OCI-LY7 (cell line): Measurements from ENCODE around the gene NAV3. TPM values are rescaled to one million over a fixed set of nuclear protein-coding genes. Genes with fewer than 3 reads are reported as not detected.

Experiments
- BruUV-seq: library from RNA; stranded (reverse); fragments of 400-500 nt; replicated peaks from 2 replicates; lab custom pipeline; 2021; lab: Mats Ljungman, UMichigan
- CTCF ChIA-PET: fragments of 300-600 bp; sonication (Branson Sonifier 250); formaldehyde crosslinking; loops from one replicate; lab custom pipeline; 2022; ENCODE audit warnings: antibody characterized with exemption; ENCODE audit not compliant: unreplicated experiment; lab: Charles Lee
- POLR2A ChIA-PET: fragments of 300-600 bp; sonication (Branson Sonifier 250); formaldehyde crosslinking; loops from one replicate; lab custom pipeline; 2022; ENCODE audit warnings: antibody characterized with exemption; lab: Charles Lee
- DNase-seq: peaks from one replicate; pipeline ENCODE4 v3.0.0-alpha.2; 2015; ENCODE audit warnings: low spot score
- H2AFZ ChIP-seq: fragments of 200-600 bp; sonication (generic), shearing (Covaris generic); 2 replicates; pipeline ENCODE4 v1.6.1; 2014; ENCODE audit warnings: mild to moderate bottlenecking, antibody characterized with exemption, low read length, moderate library complexity
- H3K27ac ChIP-seq: fragments of 200-600 bp; sonication (generic); 2 replicates; pipeline ENCODE4 v1.5.1; 2014; ENCODE audit warnings: mixed run types, low read depth, mild to moderate bottlenecking, moderate library complexity, low read length, inconsistent platforms; ENCODE audit not compliant: poor library complexity, severe bottlenecking
- H3K36me3 ChIP-seq: fragments of 200-600 bp; sonication (generic); 2 replicates; pipeline ENCODE4 v1.6.1; 2014; ENCODE audit warnings: mild to moderate bottlenecking, antibody characterized with exemption, low read length, moderate library complexity, mixed read lengths; ENCODE audit not compliant: insufficient read depth
- H3K4me1 ChIP-seq: fragments of 200-600 bp; sonication (generic); 2 replicates; pipeline ENCODE4 v1.5.1; 2014; ENCODE audit warnings: mild to moderate bottlenecking, low read length; ENCODE audit not compliant: insufficient read depth, poor library complexity, severe bottlenecking
- H3K4me2 ChIP-seq: fragments of 200-600 bp; sonication (generic); 2 replicates; pipeline ENCODE4 v1.6.1; 2014; ENCODE audit warnings: mild to moderate bottlenecking, low read length
- H3K4me3 ChIP-seq: fragments of 200-600 bp; sonication (generic); 2 replicates; pipeline ENCODE4 v1.5.1; 2014; ENCODE audit warnings: mild to moderate bottlenecking, low read depth, low read length; ENCODE audit not compliant: poor library complexity, severe bottlenecking
- H3K79me2 ChIP-seq: fragments of 200-600 bp; sonication (generic); 2 replicates; pipeline ENCODE4 v1.6.1; 2016; ENCODE audit warnings: low read depth, mild to moderate bottlenecking, low read length, moderate library complexity, mixed read lengths; ENCODE audit not compliant: insufficient read depth
- H3K9me2 ChIP-seq: fragments of 200-600 bp; sonication (generic); 2 replicates; pipeline ENCODE4 v1.6.1; 2016; ENCODE audit warnings: mild to moderate bottlenecking, low read length, mixed read lengths; ENCODE audit not compliant: insufficient read depth
- H3K9me3 ChIP-seq: fragments of 200-600 bp; sonication (generic); 2 replicates; pipeline ENCODE4 v1.6.1; 2014; ENCODE audit warnings: mild to moderate bottlenecking, mixed run types, low read length, mixed read lengths
- H4K20me1 ChIP-seq: fragments of 200-600 bp; sonication (generic); 2 replicates; pipeline ENCODE4 v1.6.1; 2014; ENCODE audit warnings: mild to moderate bottlenecking, antibody characterized with exemption, low read length, moderate library complexity, mixed read lengths; ENCODE audit not compliant: insufficient read depth
- EZH2phosphoT487 ChIP-seq: fragments of 200-600 bp; sonication (generic); IDR thresholded peaks from 2 replicates; pipeline ENCODE4 v1.6.1; 2018; ENCODE audit warnings: low read depth, borderline replicate concordance, mild to moderate bottlenecking, mixed run types, antibody characterized with exemption, low read length, moderate library complexity, mixed read lengths
- intact Hi-C: fragments of 100-400 bp; cut with micrococcal nuclease; formaldehyde crosslinking; loops from one replicate; pipeline ENCODE4 v1.10.0; 2022; ENCODE audit not compliant: unreplicated experiment
- total RNA-seq, 2 experiments: library from RNA; depleted of rRNA in 1 of 2; stranded (reverse); fragments of >200 nt in 1 of 2; shearing (Covaris generic) in 1 of 2; gene quantifications; 2 replicates each; pipeline ENCODE4 v1.2.3, GENCODE V29; 2014 to 2022
- TF ChIP-seq, protein P1 (sequence below): fragments of 200-600 bp; sonication (generic); conservative IDR thresholded peaks from 2 replicates; pipeline ENCODE4 v1.5.1; 2014; ENCODE audit warnings: mild to moderate bottlenecking, antibody characterized with exemption, low read length, moderate library complexity, mixed read lengths

The NAV3 gene
- total RNA-seq, 2 experiments from 2014 or later = 0.68 to 1.6 TPM

DNA sequence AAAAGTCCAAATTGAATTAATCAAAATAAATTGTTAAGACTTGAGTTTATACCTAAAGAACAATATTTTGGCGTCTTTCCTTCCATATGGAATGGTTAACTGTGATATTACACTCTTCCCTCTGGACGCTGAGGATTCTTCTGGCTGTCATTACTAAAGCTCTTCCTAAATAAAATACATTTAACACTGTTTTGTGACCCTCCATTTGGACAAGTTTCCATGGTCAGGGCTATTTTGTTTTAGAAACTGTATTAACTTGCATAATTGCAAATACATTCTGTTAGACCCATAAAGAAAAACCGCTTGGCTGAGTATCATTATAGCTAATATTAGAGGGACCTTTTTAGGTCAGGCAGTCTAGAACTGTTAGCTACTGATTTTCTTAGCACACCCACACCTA is 87.4 kb downstream of the NAV3 start:
- Histone ChIP-seq H4K20me1 (no peaks in the 10 kb centered on the region), H3K79me2 (no peaks in the 10 kb centered on the region), H3K9me3 (no peaks in the 10 kb centered on the region), H3K4me3 (no peak overlapping the region), H2AFZ (no peak overlapping the region), H3K36me3 (no peaks in the 10 kb centered on the region), H3K9me2 (no peaks in the 10 kb centered on the region), H3K27ac (no peak overlapping the region), H3K4me2 (no peak overlapping the region), H3K4me1 (no peaks in the 10 kb centered on the region)
- BruUV-seq = no TSS peak
- no peak for DNase-seq
- ChIA-PET POLR2A (interaction anchor here (0.6 to 1.2 kb wide), 4 partner anchors 9 to 1176 kb away, joined by 3 to 5 read pairs (median 4); no protein-coding TSS in a partner anchor), CTCF (no interaction called here)
- intact Hi-C loops = no loop called here
- no peak for TF ChIP-seq EZH2phosphoT487
- TF ChIP-seq, protein P1, sequence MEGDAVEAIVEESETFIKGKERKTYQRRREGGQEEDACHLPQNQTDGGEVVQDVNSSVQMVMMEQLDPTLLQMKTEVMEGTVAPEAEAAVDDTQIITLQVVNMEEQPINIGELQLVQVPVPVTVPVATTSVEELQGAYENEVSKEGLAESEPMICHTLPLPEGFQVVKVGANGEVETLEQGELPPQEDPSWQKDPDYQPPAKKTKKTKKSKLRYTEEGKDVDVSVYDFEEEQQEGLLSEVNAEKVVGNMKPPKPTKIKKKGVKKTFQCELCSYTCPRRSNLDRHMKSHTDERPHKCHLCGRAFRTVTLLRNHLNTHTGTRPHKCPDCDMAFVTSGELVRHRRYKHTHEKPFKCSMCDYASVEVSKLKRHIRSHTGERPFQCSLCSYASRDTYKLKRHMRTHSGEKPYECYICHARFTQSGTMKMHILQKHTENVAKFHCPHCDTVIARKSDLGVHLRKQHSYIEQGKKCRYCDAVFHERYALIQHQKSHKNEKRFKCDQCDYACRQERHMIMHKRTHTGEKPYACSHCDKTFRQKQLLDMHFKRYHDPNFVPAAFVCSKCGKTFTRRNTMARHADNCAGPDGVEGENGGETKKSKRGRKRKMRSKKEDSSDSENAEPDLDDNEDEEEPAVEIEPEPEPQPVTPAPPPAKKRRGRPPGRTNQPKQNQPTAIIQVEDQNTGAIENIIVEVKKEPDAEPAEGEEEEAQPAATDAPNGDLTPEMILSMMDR = no peak

DNA sequence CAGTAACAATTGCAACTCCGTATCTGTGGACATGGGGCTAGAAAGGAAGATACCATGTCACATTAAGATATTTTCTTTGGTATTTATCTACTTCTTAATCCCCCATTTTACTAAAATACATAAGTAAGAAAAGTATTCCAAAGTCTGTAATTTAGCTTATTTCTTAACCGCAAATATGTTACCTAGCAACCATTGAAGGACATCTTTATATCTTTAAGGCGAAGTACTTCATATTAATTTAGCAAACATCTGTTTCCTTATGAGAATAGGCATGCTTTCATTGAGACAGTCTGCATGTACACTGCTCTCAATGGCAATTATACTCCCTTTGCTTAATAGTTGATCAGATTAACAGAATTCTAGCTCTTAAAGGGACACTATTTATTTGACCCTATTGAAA is 88.8 kb downstream of the NAV3 start:
- H3K9me2 ChIP-seq = no peaks in the 10 kb centered on the region
- DNase-seq = no peak
- H4K20me1 ChIP-seq = no peaks in the 10 kb centered on the region
- H3K4me2 ChIP-seq = no peak overlapping the region
- no peaks in the 10 kb centered on the region for H3K36me3 ChIP-seq
- H3K4me1 ChIP-seq = no peaks in the 10 kb centered on the region
- no peaks in the 10 kb centered on the region for H3K9me3 ChIP-seq
- ChIA-PET POLR2A (no interaction called here), CTCF (no interaction called here)
- H3K79me2 ChIP-seq = no peaks in the 10 kb centered on the region
- H3K27ac ChIP-seq = no peak overlapping the region
- TF ChIP-seq EZH2phosphoT487 = no peak
- TF ChIP-seq, protein P1 = no peak
- H3K4me3 ChIP-seq = no peak overlapping the region
- no peak overlapping the region; the same call in 1 of the 2 replicates for H2AFZ ChIP-seq
- intact Hi-C loops = no loop called here
- no TSS peak for BruUV-seq

DNA sequence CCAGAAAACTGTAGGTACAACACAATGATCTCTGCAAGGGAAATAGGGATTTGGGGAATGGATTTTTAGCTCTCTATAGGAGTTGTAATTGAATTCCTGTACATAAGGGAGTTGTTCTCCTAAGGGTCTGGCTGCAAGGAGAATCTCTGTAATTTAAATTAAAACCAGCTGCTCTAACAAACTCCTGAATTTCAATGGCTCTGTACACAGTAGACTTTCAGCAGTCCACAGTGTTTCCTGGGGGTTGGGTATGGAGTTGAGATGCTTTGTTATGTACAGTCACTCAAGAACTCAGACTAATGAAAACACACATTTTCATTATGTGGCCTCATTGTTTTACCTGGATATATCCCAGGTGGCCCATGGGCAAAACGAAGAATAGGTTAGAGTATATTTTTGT is 93.2 kb downstream of the NAV3 start:
- H2AFZ ChIP-seq = peak overlapping the region; percentile 24; the same call in 1 of the 2 replicates
- H3K9me3 ChIP-seq = no peaks in the 10 kb centered on the region
- no peak overlapping the region for H3K4me2 ChIP-seq
- no peaks in the 10 kb centered on the region for H3K4me1 ChIP-seq
- intact Hi-C loops = no loop called here
- BruUV-seq = no TSS peak
- H3K4me3 ChIP-seq = no peak overlapping the region
- no peaks in the 10 kb centered on the region for H3K9me2 ChIP-seq
- no peak for TF ChIP-seq EZH2phosphoT487
- TF ChIP-seq, protein P1 = no peak
- POLR2A ChIA-PET = interaction anchor here (0.7 to 0.9 kb wide), 2 partner anchors 12 to 231 kb away, joined by 3 read pairs; no protein-coding TSS in a partner anchor
- H4K20me1 ChIP-seq = no peaks in the 10 kb centered on the region
- CTCF ChIA-PET = no interaction called here
- no peak overlapping the region for H3K27ac ChIP-seq
- no peaks in the 10 kb centered on the region for H3K79me2 ChIP-seq
- no peaks in the 10 kb centered on the region for H3K36me3 ChIP-seq
- no peak for DNase-seq
